Measurements from ENCODE around the gene ESPNL.

Gene ESPNL

DNA sequence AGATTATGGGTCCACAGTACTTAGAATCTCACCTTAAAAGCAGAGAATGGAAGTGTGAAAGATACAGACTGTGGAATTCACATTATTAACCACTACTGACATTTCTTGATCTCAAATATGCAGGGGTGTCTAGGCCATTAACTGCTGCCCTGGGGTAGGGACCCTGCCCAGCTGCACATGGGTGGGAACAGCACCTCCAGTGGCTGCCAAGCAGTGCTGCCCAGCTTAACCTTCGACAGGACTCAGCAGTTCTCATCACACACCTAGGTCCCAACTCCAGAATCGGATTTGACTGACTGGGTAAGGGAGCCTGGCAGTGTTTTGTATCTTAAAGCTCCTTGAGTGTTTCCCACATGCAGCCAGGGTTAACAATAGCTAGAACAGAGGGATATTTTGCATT is 73.6 kb downstream of the ESPNL start:
- no peak for DNase-seq (ENCODE audit: low read depth)

DNA sequence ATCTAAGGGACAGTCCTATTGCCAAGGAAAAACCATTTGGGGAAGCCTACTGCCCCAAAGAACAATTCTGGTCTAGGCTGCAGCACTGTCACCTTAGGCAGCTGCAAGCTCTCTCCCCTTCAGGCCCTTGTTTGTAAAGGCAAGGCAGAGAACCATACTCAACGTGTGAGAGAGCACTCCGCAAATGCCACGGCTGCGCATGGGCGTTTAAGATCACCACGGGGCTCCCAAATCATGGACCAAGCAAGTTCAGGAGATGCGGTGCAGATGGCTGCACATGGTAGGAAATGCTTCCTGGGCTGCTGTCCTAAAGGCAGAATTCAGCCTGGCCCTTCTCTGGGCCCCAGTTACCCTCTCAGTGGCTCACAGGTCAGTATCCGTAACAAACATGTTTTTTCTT is 74.2 kb downstream of the ESPNL start:
- DNase-seq (ENCODE audit: low read depth), result no peak

DNA sequence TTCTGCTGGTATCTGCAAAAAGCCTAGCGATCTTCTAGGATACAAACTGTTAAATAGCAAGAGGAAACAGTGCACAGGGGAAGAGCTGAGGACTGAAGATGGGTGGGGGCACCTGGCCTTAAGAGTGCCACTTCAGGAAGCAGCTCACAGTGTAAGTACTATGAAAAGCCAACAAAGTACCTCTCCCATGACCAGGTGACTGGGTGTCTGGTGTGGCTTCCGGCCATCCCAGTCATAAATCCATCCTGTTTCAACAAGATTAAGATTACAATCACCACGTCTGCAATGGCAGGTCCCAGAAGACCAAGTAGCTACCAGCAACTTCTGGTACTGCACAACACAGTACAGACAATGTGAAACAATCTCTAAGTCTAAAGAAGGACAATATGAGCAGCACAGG is 74.6 kb downstream of the ESPNL start:
- DNase-seq (ENCODE audit: low read depth), result no peak

GRCh38 chr2:238176613-238177012 is 76.5 kb downstream of the ESPNL start:
- DNase-seq (ENCODE audit: low read depth), result no peak

GRCh38 chr2:238180554-238180953 is 80.4 kb downstream of the ESPNL start:
- no peak for DNase-seq (ENCODE audit: low read depth)

DNA sequence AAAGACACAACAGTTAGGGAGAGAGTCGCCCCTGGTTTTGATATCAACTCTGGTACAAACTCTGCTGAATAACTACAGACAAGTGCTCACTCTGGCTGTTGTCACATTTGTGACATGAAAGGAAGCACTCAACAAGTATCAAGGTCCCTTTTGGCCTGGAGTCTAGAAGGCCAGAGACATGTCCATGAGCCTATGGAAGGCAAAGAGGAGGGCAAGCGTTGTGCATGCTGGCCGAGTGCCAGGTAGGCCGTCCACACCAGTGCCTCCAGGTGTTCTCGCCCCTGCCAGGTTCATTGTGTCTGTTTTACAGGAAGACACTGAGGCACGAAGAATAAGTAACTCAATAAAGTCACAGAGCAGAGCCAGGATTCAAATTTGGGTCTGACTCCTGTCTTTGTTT is 82.2 kb downstream of the ESPNL start:
- DNase-seq (ENCODE audit: low read depth), result no peak
